Stimulated activated CD8-positive, alpha-beta memory T cell treated with anti-CD3 and anti-CD28 coated beads, Interleukin-12 subunit alpha, Interleukin-12 subunit beta, amount 100 ng/mL, for 1 hour (primary cell): Measurements from ENCODE around the gene PDE2A.
A peak's percentile ranks its signal among the peaks of the same experiment; 100 is the strongest.

Experiments used
- DNase-seq: peaks from one replicate; pipeline ENCODE4 v3.0.0-alpha.2; 2020; ENCODE audit warnings: low read depth

Gene PDE2A

DNA sequence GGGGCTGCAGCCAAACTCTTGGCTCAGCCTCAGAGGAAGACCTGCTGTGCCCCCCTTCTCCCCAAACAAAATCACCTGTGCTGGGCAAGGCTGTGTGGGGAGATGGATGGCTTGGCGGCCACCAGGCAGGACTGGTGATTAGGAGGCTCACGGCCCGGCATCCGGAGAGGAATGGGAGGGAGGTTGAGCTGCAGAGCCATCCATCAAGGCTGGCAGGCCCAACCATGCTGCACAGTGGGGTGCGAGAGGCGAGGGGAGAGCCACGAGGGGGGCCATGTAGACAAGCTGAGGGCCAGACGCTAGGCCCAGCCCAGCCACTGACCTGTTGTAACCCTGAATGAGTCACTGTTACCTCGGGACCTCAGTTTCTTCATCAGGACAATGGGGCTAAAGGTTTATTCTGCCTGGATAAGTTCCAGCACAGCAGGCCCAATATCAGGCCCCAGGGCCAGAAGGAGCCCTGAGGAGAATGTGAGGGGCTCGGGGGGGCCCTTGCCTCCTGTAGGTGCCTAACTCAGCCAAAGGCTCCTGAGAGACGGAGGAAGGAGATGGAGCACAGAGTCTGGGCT is 18.2 kb downstream of the PDE2A start:
- DNase-seq = no peak

DNA sequence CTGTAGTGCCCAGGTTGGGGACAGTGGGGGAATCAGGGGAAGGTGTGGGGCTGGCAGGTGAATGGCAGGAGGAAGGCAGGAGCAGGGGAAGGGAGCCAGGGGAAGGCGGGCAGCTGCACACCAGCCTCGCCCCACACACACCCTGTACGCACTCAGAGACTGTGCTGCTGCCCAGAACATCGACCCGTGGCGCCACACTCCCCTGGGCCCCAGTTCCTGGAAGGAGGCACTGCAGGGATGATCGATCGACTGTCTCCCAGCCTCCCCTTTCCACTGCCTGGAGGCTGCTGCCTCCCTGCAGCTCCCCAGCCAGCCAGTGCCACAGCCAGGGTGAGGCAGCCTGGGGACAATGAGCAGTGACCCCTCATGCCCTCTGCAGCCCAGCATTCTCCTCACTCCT is 19.2 kb downstream of the PDE2A start:
- DNase-seq = no peak

DNA sequence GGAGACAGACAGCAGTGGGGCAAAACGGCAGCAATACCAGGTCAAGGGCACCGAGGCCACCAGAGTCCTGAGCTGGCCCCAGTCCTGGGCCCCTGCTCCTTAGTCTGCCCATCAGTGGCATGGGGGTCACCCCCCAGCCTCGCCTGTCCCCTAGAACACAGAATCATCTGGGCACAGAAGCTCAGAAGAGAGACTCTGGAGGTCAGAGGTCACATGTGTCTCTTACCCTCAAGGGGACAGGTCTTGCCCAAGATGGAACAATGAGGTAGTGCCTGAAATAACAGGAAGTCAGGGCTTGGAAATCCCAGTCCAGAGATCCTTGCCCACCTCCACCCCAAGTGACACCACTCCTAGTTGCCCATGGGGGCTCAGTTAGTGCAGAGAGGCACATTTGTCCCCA is 20.6 kb downstream of the PDE2A start:
- no peak for DNase-seq

DNA sequence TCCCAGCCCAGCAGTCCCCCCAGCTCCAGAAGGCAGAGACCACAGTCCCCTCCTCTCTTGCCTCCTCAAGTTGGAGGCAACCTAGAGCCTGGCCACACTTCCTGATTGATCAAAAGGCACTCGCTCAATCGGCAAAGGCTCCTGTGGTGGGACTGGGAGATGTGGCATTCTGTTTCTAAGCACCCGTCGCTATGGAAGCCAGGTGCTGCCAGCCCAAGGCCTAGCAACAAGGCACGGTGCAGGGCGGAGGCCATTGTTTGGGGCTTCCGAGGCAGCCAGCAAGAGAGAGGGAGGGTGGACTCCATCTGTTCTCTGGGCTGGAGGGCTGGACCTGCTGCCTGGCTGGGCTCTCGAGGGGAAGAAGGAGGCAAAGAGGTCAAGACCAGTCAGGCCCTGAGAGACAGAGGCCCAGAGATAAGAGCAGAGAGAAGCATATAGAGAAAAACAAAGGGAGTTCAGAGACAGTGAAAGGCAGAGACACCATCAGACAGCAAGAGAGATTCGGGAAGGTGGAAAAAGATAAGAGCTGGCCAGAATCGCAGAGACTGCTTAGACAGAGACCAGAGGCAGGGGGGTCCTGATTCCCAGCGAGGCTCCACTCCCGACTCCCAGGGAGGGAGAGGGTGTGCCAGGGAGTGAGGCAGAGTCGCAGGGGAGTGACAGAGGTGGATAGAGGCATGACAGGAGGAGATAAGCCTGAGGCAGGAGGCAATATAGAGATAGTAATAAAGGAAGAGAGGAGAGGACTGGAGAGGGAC is 21.2 kb downstream of the PDE2A start:
- DNase-seq = no peak

DNA sequence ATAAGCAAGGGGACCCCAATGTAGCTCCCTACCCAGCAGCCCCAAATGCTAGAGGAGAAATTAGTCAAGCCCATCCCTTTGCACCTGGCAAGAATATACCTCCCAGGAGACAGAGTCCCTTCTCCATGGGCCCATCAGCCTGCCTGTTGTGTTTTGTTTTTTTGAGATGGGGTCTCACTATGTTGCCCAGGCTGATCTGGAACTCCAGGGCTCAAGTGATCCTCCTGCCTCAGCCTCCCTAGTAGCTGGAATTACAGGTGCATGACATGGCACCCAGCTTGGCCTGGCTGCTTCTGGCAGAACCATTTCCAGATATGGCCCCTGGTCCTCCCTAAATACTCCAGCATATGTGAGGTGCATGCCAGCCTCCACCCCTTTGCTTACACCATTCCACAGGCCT is 22.1 kb downstream of the PDE2A start:
- no peak for DNase-seq

DNA sequence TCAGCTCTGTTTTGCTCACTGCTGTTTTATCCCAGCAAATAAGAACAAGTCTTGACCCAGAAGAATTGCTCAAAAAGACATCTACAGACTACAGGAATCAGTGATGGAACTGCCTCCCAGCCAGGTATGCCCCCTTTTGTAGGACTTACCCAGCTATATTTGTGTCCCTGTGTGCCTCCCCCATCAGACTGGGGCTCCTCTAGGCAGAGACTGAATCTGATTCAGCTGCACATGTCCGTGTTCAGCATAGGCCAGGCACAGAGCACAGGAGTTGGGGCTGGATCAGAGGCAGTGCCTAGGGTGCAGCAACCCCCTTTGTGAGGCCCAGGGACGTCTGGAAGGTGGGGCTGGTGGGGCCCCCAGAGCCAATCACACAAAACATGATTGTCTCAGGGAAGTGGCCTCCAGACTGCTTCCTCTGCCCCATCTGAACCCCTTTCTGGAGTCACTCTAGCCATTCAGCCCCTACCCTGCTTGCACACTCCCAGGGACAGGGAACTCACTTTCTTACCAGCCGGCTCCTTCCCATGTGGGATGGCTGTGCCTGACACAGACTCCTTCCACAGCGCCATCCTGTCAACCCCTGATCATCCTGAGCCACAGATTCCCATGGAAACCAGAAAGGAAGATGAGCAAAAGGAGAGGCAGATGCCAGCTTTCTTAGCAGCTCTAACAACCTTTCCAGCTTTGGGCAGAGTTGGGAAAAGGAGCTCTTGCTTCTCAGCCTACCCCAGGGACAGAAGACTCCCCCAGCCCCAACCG is 24.8 kb downstream of the PDE2A start:
- DNase-seq = no peak

DNA sequence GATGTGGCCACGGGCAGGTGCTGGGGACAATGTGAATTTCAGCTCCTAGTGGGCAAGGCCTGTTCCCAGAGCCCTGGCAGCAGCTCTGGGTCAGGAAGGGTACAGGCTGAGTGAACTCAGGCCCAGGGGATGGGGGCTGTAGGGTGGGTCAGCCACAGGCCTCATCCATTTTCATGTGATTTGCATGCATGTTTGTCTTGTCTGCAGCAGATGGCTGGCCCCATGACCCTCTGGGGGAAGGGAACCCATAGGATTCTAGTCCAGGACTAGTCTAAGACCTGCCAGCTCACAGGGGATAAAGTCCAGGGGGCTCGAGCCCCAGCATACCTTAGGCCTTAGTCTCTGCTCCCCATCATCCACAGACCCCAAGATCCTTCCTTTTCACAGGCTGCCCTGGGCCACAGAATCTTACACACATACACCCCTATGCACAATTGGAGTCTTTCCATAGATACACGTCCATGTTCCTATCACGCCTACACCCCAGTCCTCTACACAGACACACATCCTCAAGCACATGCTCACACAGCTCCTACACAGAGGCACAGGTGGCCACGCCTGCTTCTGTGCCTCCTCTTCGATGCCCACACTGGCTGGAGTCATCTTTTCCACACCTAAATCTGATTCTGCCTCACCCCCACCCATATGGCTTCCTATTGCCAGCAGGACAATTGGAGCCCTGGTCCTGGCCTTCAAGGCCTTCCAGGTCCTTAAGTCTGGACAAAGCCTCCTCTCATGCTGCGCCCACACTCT is 25.7 kb downstream of the PDE2A start:
- DNase-seq = no peak

DNA sequence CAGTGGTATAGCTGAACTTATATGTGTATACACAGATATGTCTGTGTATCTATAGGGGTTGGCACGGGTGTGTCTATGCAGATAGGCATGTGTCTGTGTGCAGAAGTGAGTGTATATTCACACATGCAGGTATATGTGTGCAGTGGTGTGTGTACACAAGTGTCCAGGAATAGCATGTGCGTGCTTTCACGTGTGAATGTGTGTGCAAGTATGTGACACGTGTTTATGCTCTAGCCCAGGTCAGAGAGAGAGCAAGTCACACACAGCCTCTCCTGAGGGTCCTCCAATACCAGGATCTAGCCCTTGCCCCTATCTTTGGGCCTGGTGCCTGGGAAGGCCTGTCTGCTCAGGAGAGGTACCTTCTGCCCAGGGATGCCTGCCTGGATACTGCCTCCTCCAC is 26.3 kb downstream of the PDE2A start:
- no peak for DNase-seq

DNA sequence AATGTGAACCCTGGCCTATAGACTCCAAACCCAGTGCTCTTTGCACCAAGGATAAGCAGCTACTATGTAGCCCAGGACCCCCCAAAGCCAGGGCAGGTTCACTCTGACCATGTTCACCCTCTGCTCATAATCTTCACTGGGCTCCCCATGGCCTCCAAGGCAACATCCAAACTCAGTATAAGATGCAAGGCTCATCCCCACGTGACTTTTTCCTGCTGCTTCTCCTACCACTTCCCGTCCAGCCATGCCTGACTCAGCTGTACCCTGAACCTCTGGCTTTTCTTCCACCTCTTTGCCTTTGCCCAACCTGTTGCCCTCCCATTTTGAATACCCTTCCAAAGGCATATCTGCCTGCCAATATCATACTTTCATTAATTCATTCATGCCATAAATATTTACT is 27.8 kb downstream of the PDE2A start:
- DNase-seq = no peak

DNA sequence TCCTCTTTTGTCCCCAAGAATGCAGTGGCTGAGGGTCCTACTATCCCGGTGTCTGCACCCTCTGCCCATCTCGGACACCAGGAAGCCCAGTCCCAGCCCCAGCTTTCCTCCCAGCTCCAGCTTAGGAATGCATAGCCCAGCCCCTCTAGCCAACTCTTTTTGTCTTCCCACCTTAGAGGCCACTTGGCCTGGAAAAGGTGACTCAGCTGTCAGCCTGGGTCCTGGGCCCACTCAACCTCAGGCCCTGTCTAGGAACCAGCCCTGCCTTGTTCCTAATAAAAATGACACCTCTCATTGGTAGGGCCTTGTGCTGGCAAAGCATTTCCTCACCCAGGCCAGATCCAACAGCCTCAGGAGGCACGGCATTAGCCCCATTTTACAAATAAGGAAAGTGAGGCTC is 28.2 kb downstream of the PDE2A start:
- DNase-seq = no peak

DNA sequence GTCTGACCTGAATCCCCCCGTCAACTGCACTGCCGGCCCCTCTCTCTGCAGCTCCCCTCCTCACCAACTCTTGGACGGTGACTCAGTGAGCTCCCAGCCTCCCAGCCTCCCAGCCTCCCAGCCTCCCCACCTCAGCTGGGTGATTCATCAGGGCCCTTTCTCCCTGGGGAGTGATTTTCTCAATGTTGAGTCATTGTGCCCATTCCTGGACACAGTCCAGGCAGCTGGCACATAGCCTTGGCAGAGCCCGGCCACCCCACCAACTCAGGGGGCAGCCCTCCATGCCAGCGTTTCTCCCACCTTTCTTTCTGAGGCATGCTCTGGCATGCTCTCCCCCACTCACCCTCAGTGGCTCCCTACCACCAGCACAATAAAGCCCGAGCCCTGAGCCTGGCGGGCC is 30.7 kb downstream of the PDE2A start:
- no peak for DNase-seq

DNA sequence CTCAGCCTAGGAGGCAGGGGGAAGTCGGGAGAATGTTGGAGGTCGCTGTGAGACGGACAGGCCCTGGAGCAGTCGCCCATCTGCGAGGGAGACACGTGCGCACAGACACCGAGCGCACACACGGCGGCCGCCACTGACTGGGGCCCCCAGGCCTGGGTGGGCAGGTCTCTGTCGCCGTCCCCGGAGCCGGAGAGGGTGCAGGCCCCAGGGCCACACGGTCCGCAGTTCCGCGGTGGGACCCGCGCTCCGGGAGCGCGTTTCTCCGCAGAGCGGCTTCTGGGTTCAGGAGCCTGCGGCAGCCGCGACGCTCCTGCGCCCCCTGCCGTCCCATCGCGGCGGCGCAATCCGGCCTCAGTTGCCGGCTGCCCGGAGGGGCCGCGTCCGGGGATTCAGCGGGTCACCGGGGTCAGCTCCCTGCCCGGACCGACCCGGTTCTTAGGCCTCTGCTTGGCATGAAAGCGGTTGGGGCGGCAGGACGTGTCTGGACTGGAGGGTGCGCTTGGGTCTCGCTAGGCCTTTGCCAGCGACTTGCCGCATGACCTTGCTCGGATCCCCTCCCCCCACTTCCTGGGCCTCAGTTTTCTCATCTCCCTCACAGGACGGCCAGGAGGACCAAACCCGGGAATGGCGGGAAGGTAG is 31.2 kb downstream of the PDE2A start:
- DNase-seq = peak; percentile 35

DNA sequence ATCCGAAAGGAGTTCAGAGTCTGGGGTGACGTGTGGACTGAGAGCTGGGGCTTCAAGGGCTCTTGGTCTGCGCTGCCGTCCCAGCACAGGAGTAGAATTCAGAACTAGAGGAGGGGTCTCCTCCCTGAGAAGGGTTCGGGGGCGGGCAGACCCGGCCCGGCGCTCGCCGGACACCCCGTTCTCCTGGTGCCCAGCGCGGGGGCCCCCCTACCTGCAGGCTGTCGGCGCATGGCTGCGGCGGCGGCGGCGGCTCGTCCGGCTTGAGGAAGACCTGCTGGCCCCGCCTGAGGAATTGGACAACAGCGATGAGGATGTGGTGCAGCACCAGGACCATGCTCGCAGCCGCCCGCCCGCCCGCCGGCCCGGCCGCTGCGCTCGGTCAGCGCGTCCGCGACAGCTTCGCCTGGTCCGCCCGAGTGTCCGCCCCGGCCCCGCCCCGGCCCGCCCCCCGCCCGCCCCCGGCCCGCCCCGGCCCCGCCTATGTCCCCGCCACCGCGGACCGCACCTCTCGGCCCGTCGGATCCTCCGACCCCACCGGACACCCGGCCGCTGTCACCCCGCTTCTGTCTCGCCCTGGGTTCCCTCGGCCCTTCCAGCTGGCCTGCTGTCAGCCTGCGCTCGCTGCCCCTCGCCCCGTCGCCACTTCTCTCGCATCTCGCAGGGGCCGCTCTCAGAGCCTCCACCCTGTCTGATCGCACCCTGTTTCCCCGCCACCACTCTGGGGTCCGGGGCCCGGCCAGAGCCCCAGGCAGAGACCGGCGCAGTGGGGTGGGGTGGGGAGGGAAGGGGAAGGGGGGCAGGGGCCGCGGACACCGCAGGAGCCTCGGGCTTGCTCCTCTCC is 32.0 kb downstream of the PDE2A start:
- no peak for DNase-seq

DNA sequence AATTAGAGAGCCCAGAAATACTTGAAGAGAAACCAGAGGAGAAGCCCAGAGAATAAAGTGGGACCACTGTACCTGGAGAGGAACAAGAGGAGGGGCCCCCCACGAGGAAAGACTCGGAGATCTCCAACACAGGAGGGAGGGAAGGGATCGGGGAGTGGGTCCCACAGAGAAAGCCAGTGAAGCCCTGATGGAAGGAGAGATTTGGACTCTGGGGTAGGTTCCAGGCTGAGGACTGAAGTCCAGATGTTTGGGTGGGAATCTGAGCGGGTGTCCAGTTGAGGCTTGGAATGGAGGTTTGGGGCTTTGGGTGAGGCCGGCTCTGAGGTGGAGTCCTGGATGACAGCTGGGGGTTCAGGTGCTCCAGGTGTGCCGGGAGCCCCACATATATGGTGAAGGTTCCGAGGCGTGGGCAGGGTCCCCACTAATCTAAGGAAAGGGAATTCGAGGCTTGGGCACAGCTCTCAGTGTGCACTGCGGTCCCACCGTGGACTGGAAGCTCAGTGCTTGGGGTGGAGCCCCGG is 32.6 kb downstream of the PDE2A start:
- DNase-seq = no peak

DNA sequence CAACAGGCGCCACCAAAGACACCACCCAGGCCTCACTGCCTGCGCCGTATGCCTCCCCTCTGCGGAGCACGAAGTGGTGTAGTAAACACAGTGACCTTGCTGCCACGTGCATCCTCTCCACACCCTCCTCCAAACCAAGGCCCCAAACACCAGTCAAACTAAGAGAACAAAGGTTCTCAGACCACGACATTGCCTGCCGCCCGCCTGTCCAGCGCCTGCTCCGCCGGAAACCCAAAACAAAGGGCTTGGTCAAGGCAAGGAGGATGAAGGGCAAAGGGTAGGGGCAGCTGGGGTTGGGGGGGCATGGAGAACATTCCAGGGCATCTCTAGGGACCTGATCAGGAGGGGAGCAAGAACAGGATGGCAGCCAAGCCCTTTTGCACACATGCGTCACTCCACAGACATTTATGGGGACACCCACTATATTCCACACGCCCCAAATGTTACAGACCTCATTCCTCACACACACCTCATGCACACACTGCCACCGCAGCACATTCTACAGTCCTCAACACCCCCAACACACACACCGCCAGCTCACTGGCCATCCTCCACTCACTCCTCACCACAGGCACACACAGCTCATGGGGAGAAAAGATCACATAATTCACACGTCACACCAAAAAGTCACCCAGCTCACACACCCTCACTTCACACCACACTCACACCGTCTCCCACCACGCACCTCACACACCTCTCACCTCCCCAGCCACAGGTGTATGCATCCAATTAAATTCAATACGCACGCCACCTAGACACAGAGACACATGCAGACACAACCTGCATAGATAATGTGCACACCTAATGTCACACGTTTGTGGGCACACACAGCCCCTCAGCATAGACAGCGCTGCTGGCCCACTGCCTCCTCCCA is 34.5 kb downstream of the PDE2A start:
- DNase-seq = no peak

DNA sequence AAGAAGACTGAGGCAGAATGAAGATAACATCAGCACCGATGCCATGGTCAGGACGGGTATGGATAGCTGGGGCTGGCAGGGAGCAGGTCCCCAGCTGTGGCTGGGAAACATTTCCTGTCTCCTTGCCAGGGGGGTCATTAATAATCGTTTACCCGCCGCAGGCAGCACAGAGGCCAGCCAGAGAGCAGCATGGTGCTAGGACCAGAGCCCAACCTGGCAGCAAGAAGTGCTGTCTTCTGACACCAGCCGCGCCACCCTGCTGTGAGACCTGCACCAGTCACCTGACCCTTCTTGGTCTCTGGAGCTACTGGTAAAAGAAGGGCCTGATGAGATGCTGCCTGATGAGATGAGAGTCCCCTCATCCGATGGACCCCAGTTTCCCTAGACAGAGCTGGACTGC is 36.3 kb downstream of the PDE2A start:
- no peak for DNase-seq

DNA sequence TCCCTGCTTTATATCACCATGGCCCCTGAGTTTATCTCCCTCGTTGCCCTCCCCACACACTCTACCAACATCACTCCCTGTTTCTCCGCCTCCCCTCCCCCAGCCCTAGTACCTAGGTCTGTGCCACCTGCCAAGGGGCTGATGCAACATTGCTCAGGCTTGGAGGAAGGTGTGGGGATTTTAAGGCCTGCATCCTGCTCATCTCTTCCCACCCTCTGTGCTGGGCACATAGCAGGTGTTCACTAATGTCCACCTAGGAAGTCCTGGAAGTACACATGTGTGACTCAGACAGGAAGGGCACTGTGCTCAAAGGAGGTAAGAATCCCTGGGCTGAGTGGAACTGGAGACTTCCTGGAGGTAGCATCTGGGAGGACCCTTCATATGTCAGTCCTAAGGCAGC is 37.0 kb downstream of the PDE2A start:
- DNase-seq = no peak

DNA sequence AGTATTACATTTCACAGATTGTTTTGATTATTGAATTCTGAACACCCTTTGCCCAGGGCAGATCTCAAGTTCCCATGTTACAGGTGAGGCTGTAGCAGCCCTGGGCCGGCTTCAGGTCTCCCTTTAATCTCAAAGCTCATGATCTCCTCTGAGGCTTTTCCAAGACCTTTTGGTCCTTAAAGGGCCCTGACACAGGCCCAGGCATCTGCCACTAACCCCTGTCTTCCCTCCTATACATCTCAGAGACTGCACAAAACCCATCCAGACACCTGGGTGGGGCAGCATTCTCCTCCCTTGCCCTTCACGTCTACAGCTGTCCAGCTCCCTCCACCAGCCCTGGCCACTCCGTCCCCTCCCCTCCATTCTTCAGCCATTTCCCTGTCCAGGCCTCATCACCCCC is 37.8 kb downstream of the PDE2A start:
- DNase-seq = no peak

DNA sequence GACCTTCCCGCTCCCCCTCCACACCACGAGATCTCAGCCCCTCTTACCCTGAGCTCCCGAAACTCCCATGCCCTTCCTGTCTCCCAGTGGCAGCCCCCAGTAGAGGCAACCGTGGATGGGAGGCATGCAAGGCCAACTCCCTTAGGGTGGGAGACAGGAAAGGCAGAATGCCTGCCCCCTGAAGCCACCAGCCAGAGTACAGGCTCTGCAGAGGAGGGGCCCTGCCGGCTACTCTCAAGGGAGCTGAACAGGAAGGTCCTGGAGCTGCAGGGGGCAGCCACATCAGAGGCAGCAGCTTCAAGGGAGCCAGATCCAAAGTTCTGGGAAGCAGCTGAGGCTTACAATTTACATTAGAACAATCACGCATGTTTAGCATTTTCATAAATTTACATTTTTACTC is 38.3 kb downstream of the PDE2A start:
- no peak for DNase-seq

DNA sequence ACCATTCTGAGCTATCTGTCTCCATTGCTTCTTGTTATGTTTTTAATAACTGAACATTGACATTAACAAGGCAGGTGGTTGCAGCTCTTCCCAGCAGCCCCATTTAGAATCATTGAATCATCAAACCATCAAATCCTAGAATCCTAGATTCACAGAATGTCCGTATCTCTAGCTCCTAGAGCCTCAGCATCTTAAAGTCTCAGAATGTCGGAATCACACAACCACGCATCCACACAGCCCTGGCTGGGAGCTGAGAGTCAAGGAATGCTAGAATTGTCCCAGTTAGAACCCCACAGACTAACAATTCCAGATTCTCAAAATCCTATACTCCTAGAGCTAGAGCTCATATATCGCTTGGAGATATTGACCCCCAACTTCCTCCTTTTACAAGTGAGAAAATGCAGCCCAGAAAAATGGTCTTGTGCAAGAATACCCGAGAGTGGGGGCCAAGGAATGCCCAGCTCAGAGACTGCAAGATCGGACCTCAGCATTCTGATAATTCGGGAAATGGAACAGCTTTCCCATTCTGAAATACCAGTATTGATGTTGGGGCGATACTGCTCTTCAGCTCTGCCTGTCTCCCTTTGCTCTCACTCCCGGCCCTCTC is 38.8 kb downstream of the PDE2A start:
- no peak for DNase-seq
